T follicular helper cell (primary cell): ENCODE data around the gene PTK6.

Experiments
- DNase-seq: peaks from one replicate; pipeline ENCODE4 v3.0.0-alpha.2; 2020; ENCODE audit warnings: low read depth

PTK6 gene

GRCh38 chr20:63543131-63543530, 6.0 kb upstream of the PTK6 start:
- DNase-seq: no peak

GRCh38 chr20:63542696-63543095, 5.5 kb upstream of the PTK6 start:
- no peak for DNase-seq

- DNase-seq: no peak
Observed at GRCh38 chr20:63542031-63542559, 4.9 kb upstream of the PTK6 start.

- DNase-seq: no peak
Observed at GRCh38 chr20:63541371-63541770, 4.2 kb upstream of the PTK6 start.

- DNase-seq: no peak
Observed at GRCh38 chr20:63540417-63541186, 3.4 kb upstream of the PTK6 start.

GRCh38 chr20:63539441-63540370, 2.5 kb upstream of the PTK6 start:
- DNase-seq: no peak

GRCh38 chr20:63539092-63539430, 1.9 kb upstream of the PTK6 start:
- no peak for DNase-seq

- no peak for DNase-seq
Observed at GRCh38 chr20:63538204-63539091, 1.3 kb upstream of the PTK6 start.

- peak; percentile 83 for DNase-seq
Observed at GRCh38 chr20:63537525-63538203, 488 bp upstream of the PTK6 start.

- no peak for DNase-seq
Observed at GRCh38 chr20:63536241-63536977, 767 bp downstream of the PTK6 start.

- no peak for DNase-seq
Observed at GRCh38 chr20:63534831-63535651, 2.1 kb downstream of the PTK6 start.

- DNase-seq: no peak
Observed at GRCh38 chr20:63534427-63534830, 2.7 kb downstream of the PTK6 start.

GRCh38 chr20:63533871-63534393, 3.2 kb downstream of the PTK6 start:
- no peak for DNase-seq

GRCh38 chr20:63533388-63533787, 3.8 kb downstream of the PTK6 start:
- DNase-seq: no peak

GRCh38 chr20:63532449-63532971, 4.7 kb downstream of the PTK6 start:
- DNase-seq: no peak

- no peak for DNase-seq
Observed at GRCh38 chr20:63531686-63532448, 5.3 kb downstream of the PTK6 start.

GRCh38 chr20:63530788-63531160, 6.4 kb downstream of the PTK6 start:
- DNase-seq: no peak
